ENCODE results near the gene MED22.
"Not testable (repeated sequence)": the region's sequence is repeated elsewhere in the genome, so short reads cannot be mapped to it uniquely, and the experiment has no call there.

The MED22 gene

DNA sequence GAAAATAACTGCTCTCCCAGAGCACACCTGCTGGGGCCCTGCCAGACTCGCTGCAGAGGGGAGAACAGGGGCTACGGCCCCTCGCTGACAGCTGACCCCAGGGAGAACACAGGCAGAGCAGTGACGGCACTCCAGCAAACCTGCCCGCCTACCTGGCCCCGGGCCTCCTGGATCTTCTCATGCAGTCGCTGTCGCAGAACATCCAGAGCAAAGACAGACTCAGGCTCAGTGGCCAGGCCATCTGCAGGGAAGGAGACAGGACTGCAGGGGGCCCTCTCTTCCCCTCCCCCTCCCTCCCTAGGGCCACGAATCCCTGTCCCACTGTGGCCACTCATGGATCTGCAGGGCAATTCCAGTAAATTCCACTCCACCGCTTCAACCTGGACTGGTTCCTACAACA is 14.4 kb downstream of the MED22 start:
- DNase-seq = no peak

DNA sequence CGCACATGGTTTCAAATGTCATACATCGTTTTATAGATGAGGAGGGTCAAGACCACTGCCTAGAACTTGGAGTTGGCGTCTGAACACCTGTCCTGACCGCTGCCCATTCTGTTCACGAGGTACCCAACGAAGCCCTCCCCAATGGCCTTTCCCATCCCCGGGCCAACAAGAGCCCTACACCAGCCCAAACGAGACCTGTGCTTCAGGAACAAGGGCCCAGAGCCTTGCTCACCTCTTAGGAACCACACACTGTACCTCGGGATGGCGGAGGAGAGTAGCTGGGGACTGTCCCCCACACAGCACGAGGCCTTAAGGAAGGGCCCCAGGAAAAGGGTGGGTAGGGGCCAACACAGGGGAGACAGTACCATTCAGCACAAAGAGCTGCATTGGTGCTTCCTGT is 14.9 kb downstream of the MED22 start:
- DNase-seq = no peak

DNA sequence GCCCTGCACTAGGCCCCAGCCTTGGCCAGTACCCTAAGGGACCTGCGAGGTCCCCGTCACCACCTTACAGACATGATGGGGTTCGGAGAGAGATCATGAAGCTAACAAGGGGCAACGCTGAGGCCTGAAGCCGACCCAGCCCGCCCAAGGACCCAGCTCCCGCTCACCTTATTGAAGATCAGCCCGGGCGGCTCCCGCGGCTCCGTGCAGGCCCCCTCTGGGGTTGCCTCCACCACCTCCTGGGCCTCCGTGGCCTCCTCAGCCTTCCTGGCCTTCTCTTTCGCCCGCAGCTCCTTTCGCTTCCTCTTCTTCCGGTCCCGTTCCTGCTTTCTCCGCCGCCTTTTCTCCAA is 15.6 kb downstream of the MED22 start:
- no peak for DNase-seq

DNA sequence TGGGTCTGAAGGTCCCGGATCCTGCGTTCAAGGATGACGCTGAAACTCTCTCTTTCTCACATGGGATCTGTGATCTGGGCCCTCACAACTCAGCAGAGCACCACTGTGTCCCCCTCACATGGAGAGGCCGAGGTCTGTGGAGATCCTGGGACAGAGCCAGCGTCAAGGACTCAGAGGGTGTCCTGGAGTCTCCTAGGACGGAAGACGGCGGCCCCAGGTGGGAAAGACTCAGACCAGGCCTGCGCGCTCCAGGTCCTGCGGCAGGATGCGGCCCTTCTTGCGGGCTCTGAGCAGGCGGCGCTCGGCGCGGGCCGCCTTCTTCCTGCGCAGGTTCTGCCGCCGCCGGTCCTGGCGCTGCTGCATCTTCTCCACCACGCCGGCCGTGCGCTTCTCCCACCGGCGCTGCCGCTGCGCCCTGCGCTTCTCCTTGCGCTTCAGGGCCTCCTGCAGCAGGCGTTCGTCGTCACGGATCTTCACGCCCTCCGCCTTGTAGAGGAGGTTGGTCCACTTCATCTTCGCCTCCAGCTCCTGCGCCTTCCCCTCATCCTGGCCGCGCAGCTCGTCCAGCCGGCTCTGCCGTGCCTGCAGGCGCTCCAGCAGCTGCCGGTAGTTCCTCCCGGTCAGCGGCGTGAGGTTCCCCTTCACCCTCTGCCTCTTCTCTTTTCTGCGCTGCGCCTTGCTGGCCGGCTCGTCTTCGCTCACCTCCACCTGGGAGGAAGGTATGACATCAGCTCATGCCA is 16.1 kb downstream of the MED22 start:
- DNase-seq = no peak

DNA sequence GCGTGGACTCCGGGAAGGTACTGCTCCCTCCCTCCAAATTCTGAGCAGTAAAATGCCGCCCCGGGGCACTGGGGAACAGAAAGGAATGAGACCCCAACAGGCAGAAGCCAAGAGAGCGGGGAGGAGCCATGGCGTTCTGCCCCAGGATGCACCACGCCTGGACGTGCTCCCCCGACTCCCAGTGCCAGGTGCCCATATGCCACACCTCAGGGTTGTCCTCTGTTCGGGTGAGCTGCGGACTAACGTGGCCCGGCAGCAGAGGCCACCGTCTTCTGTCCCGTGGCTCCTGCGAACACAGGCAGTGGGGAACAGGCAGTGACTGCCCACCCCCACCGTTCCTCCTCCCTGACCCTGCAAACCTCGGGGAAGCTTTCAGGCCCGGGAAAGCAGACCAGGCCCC is 16.7 kb downstream of the MED22 start:
- no peak for DNase-seq

DNA sequence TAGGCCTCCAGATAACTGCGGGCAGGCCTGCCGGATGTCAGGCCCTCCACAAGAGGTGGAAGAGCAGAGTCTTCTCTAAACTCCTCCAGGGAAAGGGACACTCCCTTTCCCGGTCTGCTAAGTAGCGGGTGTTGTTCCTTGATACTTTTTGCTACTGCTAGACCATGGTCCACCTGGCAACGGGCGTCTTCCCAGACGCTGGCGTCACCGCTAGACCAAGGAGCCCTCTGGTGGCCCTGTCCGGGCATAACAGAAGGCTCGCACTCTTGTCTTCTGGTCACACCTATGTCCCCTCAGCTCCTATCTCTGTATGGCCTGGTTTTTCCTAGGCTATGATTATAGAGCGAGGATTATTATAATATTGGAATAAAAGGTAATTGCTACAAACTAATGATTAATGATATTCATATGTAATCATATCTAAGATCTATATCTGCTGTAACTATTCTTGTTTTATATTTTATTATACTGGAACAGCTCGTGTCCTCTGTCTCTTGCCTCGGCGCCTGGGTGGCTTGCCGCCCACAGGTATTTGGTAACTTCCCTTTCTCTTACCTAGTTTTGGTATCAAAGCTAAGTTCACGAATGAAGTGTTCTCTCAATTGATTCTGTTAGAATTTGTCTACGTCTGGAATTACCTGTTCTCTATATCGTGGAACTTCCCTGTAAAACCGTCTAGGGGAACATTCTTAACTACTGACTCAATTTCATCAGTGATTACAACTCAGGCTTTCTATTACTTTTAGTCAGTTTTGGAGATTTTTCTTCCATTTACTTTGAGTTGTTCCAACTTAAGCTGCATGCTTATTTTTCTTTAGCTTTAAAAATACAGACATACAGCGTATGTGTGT is 18.4 kb downstream of the MED22 start:
- not testable (repeated sequence) for DNase-seq

DNA sequence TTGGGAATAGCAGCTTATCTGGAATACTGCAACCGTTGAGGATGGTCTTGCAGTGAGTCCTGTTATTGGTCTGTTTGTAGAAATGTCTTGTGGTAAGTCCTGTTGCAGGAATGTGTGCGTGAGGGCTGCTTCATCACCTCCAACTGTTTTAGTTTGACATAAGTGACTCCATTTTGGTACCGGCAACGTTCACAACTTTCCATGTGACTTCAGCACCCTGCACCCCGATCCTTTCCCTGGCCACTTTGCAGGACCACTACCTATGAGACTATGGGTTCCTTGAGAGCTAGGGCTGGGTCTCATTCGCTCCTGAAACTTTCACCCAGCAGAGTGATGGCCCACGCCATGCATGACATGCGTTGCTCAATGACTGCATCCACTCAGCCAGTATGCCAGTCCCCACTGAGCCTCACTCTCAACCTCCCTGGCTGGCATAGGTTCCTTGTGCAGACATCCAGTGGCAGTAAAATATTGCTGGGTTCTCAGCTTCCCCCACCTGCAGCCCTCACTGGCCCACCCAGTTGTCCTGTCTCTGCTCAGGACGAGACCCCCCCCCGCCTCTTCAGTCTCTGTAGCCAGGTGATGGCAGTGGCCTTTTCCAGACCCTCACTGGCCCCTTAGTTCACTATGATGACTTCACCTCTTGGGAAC is 20.0 kb downstream of the MED22 start:
- no peak for DNase-seq

DNA sequence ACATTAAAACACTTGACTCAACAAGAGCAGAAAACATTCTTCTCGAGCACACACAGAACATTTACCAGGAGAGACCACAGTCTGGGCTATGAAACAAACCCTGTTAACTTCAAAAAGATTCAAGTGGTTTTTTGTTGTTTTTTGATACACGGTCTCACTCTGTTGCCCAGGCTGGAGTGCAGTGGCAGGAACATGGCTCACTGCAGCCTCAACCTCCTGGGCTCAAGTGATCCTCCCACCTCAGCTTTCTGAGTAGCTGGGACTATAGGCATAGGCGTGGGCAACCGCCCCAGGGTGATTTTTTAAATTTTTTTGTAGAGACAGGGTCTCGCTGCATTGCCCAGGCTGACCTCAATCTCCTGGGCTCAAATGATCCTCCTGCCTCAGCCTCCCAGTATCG is 20.9 kb downstream of the MED22 start:
- not testable (repeated sequence) for DNase-seq

DNA sequence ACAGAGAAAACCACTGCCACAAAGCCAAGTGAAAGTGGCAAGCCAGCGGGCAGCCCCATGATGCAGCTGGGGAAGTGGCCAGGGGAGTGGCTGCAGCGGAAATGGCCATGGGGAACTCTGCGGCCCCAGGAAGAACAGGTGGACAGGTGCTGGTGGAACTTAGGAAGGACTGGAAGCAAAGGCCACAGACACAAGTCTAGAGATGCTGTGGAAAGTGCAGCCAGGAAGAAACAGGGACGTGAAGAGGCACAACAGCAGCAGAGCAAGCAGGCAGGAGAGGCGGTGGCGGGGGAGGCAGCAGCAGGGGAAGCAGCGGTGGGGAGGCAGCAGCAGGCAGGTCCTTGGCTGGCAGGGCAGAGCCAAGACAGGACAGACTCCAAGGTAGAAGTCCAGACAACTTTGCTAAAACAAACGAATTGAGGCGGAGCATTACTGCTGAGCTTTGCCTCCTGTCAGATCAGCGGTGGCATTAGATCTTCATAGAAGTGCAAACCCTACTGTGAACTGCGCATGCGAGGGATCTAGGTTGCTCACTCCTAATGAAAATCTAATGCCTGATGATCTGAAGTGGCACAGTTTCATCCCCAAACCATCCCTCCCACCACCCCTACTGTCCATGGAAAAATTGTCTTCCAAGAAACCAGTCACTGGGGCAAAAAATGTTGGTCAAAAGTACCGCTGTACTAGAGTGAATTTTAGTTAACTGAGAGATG is 23.8 kb downstream of the MED22 start:
- DNase-seq = no peak

DNA sequence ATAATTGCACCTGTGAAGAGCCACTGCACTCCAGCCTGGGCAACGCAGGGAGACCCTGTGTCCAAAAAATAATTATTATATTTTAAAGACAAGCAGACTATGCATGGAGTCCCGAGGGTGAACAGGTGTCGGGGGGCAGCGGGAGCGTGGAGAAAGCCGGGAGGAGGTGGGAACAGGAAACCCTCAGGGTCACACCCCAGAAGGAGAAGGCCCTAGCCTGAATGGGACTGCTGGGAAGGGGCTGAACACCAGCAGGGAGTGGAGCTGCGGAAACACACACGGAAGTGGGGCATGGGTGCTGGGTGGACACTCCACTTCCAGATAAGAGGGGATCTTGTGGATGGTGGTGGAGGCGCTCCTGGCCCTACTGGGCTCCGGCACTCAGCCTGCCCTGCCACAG is 24.7 kb downstream of the MED22 start:
- no peak for DNase-seq

DNA sequence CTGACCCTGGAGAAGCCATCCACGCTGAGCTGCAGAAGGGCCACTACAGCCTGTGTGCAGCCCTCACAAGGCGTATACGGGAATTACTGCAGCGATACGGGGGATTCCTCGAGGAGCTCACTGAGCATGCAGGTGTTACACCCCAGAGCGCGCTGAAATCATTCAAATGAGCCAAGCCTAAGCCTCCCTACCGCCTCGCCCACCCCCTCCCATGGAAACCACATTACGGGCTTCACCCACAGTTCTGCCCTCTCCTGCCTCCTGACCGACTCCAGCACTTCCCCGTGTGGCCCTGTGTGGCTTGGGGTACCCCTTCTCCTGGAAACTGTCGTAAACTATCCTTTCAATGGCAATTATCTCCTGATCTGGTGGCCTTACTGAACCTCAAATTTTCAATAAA is 25.2 kb downstream of the MED22 start:
- DNase-seq = no peak

DNA sequence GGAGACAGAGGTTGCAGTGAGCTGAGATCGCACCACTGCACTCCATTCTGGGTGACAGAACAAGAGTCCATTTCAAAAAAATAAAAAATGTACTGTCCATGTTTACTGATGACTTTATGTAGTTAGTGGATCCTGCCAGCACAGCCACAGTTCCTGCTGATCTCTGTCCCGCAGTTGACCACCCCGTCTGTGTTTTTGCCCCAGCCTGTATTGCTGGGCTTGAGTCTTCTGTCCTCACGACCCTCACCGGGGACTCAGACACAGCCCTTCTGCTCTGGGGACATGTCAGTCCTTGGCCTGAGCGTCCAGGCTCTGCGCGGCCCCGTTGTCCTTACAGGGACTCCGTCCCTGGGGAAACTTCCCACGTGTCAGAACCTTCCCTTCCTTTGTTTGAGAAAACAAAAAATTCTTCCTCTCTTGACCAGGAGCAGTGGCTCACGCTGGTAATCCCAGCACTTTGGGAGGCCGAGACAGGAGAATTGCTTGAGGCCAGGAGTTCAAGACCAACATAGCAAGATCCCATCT is 26.5 kb downstream of the MED22 start:
- DNase-seq = no peak

DNA sequence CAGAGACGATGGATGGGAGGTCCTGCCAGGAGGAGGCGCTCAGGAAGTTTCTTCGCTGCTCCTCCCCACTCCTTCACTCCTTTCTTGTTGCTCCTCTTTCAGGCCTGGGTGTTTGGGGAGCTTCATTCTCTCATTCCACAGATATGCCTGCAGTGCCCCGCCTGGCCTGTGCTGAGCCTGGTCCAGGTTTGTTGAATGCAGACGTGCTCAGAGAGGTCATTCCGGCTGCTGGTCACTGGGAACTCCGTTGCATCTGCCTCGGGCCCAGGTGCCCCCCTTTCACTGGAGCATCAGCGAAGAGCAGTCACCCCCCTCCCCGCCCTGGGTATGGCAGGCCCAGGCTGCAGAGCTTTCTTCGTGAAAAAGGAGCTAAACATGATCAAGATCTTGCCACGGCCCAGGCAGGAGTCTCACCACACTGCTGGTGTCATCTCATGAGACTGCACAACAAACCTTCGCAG is 27.5 kb downstream of the MED22 start:
- DNase-seq = no peak

DNA sequence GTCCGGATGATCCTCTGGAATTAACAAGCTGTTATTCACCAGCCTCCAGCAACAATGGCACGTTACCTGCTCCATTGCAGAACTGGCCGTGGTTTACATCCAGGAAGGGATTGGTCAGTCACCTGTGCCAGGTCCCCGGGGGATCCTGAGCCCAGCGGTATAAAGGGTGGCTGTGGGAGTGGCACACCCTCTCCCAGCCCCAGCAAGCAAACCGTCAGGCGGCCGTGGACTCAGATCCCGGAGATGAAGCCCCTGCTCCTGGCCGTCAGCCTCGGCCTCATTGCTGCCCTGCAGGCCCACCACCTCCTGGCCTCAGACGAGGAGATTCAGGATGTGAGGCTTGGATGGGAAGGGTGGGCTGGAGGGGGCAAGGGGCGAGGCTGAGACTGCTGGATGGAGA is 30.4 kb downstream of the MED22 start:
- not testable (repeated sequence) for DNase-seq

DNA sequence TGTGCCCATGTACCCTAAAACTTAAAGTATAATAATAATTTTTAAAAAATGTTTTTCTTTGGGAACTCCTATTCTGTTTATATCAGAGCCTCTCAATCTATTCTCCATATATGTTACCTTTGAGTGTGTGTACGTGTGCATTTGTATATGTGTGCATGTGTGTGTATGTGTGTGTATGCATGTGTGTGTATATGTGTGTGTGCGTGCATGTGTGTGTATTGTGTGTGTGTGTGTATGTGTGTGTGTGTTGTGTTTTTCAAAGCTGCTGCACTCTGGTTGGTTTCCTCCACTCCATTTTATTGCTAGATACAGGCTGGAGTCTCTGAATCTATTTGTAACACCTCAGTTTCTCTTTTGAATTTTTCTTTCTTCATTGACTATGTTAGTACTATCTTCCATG is 31.9 kb downstream of the MED22 start:
- no peak for DNase-seq

DNA sequence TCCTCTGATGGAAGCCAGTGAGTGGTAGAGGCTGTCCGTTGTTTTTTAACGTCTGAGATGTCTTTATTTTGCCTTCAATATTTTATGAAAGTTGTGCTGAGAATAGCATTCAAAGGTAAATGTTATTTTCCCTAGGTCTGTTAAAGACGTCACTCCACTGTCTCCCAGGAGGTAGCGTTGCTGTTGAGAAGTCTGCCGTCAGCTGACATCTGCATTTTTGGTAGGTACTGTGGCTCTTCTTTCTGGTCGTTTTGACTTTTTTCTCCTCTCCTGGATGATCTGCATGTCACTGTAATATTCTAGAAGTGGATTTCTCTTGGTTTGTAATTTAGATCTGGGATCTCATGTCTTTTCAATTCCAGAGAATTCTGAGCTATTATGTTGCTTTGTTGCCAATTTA is 38.3 kb downstream of the MED22 start:
- no peak for DNase-seq

DNA sequence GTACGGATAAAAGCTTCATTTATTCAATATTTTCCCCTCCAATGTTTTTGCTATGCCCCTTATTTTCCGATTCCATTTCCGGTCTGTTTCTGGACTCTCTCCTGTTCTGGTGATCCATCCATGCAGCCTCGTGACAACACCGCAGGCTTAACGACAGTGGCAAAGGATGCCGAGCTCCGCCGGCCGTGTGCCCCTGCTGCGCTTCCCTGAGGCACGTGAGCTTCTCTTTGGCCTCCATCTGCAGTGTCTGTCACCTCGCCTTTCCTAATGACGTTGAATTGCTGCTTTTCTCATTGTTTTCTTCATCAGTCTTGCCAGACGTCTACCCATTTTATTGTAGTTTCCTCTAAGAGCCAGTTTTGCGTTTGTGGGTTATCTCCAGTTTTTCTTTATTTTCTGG is 40.6 kb downstream of the MED22 start:
- no peak for DNase-seq

DNA sequence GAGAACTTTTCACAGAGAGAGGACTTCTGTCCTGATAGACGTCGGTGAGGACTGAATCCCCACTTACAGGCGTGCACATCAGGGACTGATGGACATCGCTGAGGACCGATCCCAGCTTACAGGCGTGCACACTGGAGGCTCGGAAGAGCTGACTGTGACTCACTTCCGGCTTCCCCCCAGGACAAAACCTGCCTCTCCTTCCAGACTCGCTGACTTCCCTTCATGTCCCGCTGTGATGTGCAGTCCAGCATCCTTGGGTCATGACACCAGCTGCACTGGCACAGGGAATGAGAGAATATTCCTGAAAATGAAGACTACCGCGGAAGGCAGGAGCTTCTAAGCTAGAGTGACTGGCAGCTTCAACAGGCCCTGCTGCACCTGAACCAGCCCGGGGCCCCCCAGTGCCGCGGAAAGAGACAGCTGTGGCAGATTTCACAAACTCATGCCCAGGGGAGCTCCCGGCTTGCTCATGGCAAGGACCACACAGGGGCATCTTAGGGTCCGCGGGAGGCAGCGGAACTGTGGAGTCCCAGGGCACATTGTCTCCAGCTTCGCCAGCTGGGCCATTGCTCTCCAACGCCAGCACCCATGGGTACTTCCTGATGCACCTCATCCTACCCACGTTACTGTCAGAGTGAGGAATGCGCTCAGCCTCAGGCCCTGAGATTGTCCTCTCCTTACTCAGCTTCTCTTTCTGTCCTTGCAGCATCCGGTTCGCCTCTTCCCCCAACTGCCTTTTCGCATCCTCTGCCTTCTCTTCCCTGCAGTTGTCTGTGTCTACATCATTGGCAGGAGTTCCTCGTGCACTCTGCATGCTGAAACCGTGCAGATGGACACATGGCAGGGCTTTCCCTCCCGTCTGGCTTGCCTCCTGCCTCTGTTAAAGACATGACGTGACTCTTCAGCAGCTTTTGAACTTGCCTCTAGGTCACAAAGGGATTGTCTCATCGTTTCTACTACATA is 41.4 kb downstream of the MED22 start:
- DNase-seq = no peak

DNA sequence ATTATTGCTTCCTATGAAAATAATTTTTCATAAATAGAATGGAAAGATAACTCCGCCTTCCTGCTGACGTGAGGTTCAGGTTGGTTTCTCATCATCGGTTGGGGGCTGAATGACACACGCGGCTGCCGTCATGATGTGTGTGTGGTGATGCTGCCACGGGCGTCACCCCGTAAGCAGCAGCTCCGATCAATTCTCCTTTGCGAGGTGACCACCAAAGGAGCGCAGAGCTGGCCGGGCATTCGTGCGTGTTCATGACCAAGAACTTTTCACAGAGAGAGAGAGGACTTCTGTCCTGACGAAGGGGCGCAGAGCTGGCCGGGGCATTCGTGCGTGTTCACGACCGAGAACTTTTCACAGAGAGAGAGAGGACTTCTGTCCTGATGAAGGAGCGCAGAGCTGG is 42.2 kb downstream of the MED22 start:
- no peak for DNase-seq

DNA sequence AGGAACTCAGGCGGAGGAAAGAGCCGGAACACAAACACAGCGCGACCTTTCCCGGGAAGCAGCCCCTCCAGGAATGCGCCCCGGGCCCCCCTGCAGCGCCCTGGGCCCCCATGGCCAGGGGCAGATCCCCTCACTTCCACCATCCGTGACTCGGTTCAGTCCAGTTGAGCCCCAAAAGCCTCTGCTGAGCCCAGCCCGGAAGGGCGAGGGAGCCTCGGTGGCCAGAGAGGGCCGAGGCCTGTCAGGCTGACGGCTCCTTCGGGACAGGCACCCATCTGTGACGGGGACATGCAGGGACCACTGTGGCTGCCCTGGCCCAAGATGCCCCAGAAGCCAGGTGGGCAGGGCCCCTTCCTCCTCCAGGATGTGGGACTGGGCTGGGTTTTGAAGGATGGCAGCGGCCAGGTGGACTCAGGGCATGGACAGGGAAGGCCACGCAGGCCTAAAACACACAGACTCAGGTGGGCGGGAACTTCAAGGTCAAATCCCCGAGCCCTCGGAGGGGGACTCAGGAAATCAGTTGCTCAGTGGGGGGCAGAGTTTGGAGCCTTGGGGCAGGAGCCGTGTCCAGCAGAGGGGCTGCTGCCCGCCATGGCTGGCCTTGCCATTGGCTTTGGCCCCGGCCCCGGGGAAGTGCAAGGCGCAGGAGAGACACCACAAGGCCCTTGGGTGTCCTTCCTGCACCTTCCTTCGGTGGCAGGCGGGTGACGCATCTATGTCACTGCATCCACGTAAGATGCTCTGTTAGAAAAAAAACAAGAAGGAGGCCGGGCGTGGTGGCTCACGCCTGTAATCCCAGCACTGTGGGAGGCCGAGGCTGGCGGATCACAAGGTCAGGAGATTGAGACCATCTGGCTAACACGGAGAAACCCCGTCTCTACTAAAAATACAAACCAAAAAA is 43.2 kb downstream of the MED22 start:
- DNase-seq = no peak

DNA sequence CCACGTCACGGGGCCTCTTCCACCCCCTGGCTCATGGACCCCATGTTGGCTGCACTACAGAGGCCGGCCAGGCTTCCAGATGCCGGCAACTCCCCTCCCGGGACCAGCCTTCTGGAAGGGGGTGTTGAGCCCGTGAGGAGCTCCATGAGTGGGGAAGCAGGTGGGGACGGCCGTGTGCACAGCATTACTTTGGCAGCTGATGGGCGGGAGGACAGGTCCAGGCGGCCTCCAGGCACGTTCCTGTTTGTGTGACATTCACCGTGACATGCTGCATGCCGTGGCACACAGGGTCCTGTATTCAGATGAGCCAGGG is 43.8 kb downstream of the MED22 start:
- DNase-seq = no peak
